HCT116 (cell line): ENCODE results near the gene PCLO.

Experiments used
- YY1 ChIP-seq: IDR thresholded peaks from 2 replicates; pipeline ENCODE4 v1.6.1; 2011; ENCODE audit warnings: low read length, low read depth, moderate library complexity, mild to moderate bottlenecking; ENCODE audit not compliant: insufficient replicate concordance; ENCODE audit errors: extremely low read depth
- ZNF274 ChIP-seq: fragments of 200-500 bp; sonication (Bioruptor generic); IDR thresholded peaks from 2 replicates; pipeline ENCODE4 v1.6.1; 2014; ENCODE audit warnings: mild to moderate bottlenecking, low read depth, low read length, inconsistent platforms

DNA sequence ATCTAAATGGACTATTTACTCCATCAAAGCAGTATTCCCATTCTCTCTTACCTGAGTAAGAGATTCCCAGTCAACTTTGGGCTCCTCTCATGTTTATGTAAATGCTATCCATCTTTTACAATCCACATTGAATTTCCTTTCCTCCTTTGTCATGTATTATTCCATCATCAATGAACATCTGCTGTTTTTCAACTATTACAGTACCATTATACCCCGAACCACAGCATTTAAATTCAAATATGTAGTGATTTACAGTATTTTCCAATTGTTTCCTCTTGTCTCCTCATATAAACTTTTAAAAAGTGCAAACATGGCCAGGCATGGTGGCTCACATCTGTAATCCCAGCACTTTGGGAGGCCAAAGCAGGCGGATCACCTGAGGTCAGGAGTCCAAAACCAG lies 20.3 kb downstream of the PCLO start:
- TF ChIP-seq YY1 (no peak), ZNF274 (no peak)
